IPS-18c (cell line): ENCODE measurements around the gene CCDC167.

Experiments used
- H3K4me3 ChIP-seq: 2 replicates; pipeline ENCODE4 v1.7.0; 2013; ENCODE audit warnings: low read depth, mild to moderate bottlenecking, low read length, moderate library complexity; ENCODE audit not compliant: insufficient read depth
- H3K9me3 ChIP-seq: one replicate; pipeline ENCODE4 v1.6.1; 2013; ENCODE audit warnings: mild to moderate bottlenecking, low read length, moderate library complexity; ENCODE audit not compliant: control insufficient read depth, insufficient read depth

The CCDC167 gene

GRCh38 chr6:37534893-37535292 is 35.2 kb upstream of the CCDC167 start:
- Histone ChIP-seq H3K4me3 (no peak overlapping the region), H3K9me3 (no peaks in the 10 kb centered on the region)

- H3K4me3 ChIP-seq: no peak overlapping the region
- no peaks in the 10 kb centered on the region for H3K9me3 ChIP-seq
Observed at GRCh38 chr6:37532122-37532521, 32.4 kb upstream of the CCDC167 start.

- H3K4me3 ChIP-seq: no peak overlapping the region
- H3K9me3 ChIP-seq: no peaks in the 10 kb centered on the region
Observed at GRCh38 chr6:37531437-37532036, 31.8 kb upstream of the CCDC167 start.

GRCh38 chr6:37531026-37531425 is 31.3 kb upstream of the CCDC167 start:
- Histone ChIP-seq H3K9me3 (no peaks in the 10 kb centered on the region), H3K4me3 (no peak overlapping the region)

- no peaks in the 10 kb centered on the region for H3K9me3 ChIP-seq
- H3K4me3 ChIP-seq: no peak overlapping the region
Observed at GRCh38 chr6:37530297-37530696, 30.6 kb upstream of the CCDC167 start.

GRCh38 chr6:37528541-37528940 is 28.8 kb upstream of the CCDC167 start:
- no peaks in the 10 kb centered on the region for H3K9me3 ChIP-seq
- H3K4me3 ChIP-seq: no peak overlapping the region

GRCh38 chr6:37525460-37526357 is 26.0 kb upstream of the CCDC167 start:
- H3K9me3 ChIP-seq: no peaks in the 10 kb centered on the region
- H3K4me3 ChIP-seq: no peak overlapping the region

GRCh38 chr6:37524970-37525318 is 25.3 kb upstream of the CCDC167 start:
- no peak overlapping the region for H3K4me3 ChIP-seq
- no peaks in the 10 kb centered on the region for H3K9me3 ChIP-seq

GRCh38 chr6:37524025-37524969 is 24.6 kb upstream of the CCDC167 start:
- Histone ChIP-seq H3K4me3 (no peak overlapping the region), H3K9me3 (no peaks in the 10 kb centered on the region)

- no peak overlapping the region for H3K4me3 ChIP-seq
- H3K9me3 ChIP-seq: no peaks in the 10 kb centered on the region
Observed at GRCh38 chr6:37523412-37523811, 23.7 kb upstream of the CCDC167 start.

- Histone ChIP-seq H3K9me3 (no peaks in the 10 kb centered on the region), H3K4me3 (no peak overlapping the region)
Observed at GRCh38 chr6:37522836-37523235, 23.1 kb upstream of the CCDC167 start.

- Histone ChIP-seq H3K4me3 (no peak overlapping the region), H3K9me3 (no peaks in the 10 kb centered on the region)
Observed at GRCh38 chr6:37521674-37522073, 22.0 kb upstream of the CCDC167 start.

- H3K4me3 ChIP-seq: no peak overlapping the region
Observed at GRCh38 chr6:37520926-37521325, 21.2 kb upstream of the CCDC167 start.

GRCh38 chr6:37519461-37519860 is 19.8 kb upstream of the CCDC167 start:
- Histone ChIP-seq H3K9me3 (no peaks in the 10 kb centered on the region), H3K4me3 (no peak overlapping the region)

More at GRCh38 chr6:37520926-37521325, 21.2 kb upstream of the CCDC167 start:
- H3K9me3 ChIP-seq: no peaks in the 10 kb centered on the region

- H3K4me3 ChIP-seq: no peak overlapping the region
- no peaks in the 10 kb centered on the region for H3K9me3 ChIP-seq
Observed at GRCh38 chr6:37518116-37518515, 18.4 kb upstream of the CCDC167 start.

GRCh38 chr6:37517411-37517812 is 17.7 kb upstream of the CCDC167 start:
- no peak overlapping the region for H3K4me3 ChIP-seq
- H3K9me3 ChIP-seq: no peaks in the 10 kb centered on the region

GRCh38 chr6:37516920-37517405 is 17.3 kb upstream of the CCDC167 start:
- H3K9me3 ChIP-seq: no peaks in the 10 kb centered on the region
- H3K4me3 ChIP-seq: no peak overlapping the region
